SU-DHL-6 (cell line): ENCODE results near the gene RPL10A.

Experiments used
- H2AFZ ChIP-seq: fragments of 200-600 bp; sonication (generic); 2 replicates; pipeline ENCODE4 v1.6.1; 2014; ENCODE audit warnings: low read depth, mild to moderate bottlenecking, moderate library complexity, mixed read lengths, antibody characterized with exemption, low read length; ENCODE audit not compliant: severe bottlenecking
- H3F3A ChIP-seq: fragments of 200-600 bp; shearing (Covaris generic); 2 replicates; pipeline ENCODE4 v1.6.0; 2016; ENCODE audit warnings: antibody characterized with exemption, mild to moderate bottlenecking; ENCODE audit not compliant: insufficient read depth
- H3K27ac ChIP-seq: fragments of 200-600 bp; sonication (generic); 2 replicates; pipeline ENCODE4 v1.5.1; 2016; ENCODE audit warnings: low read depth, mild to moderate bottlenecking, low read length, moderate library complexity, mixed read lengths
- H3K27me3 ChIP-seq: fragments of 200-600 bp; sonication (generic), shearing (Covaris generic); 2 replicates; pipeline ENCODE4 v1.6.0; 2014; ENCODE audit warnings: mild to moderate bottlenecking, low read length
- H3K36me3 ChIP-seq: fragments of 200-600 bp; sonication (generic); 2 replicates; pipeline ENCODE4 v1.6.1; 2014; ENCODE audit warnings: mild to moderate bottlenecking, low read length, mixed read lengths
- H3K4me2 ChIP-seq: fragments of 300-600, 200-600 bp; shearing (Covaris generic), sonication (generic); 2 replicates; pipeline ENCODE4 v1.6.0; 2014; ENCODE audit warnings: low read length, low read depth, mild to moderate bottlenecking; ENCODE audit not compliant: poor library complexity, severe bottlenecking
- H3K4me3 ChIP-seq: fragments of 200-600 bp; sonication (generic); 2 replicates; pipeline ENCODE4 v1.5.1; 2014; ENCODE audit warnings: antibody characterized with exemption, low read length, mild to moderate bottlenecking, mixed read lengths; ENCODE audit not compliant: insufficient read depth, poor library complexity, severe bottlenecking
- H3K79me2 ChIP-seq: fragments of 200-600 bp; sonication (generic); 2 replicates; pipeline ENCODE4 v1.6.1; 2014; ENCODE audit warnings: mild to moderate bottlenecking, low read length, moderate library complexity; ENCODE audit not compliant: insufficient read depth
- H3K9ac ChIP-seq: fragments of 200-600 bp; sonication (generic); 2 replicates; pipeline ENCODE4 v1.7.0; 2014; ENCODE audit warnings: mild to moderate bottlenecking, low read length
- H3K9me2 ChIP-seq: fragments of 200-600 bp; sonication (generic); replicated peaks from 2 replicates; pipeline ENCODE4 v1.6.1; 2014; ENCODE audit warnings: low read length; ENCODE audit not compliant: insufficient read depth
- H3K9me3 ChIP-seq: fragments of 200-600 bp; sonication (generic); 2 replicates; pipeline ENCODE4 v1.6.1; 2014; ENCODE audit warnings: low read length, mixed read lengths; ENCODE audit not compliant: insufficient read depth
- H4K20me1 ChIP-seq: fragments of 200-600 bp; sonication (generic); 2 replicates; pipeline ENCODE4 v1.6.1; 2014; ENCODE audit warnings: low read depth, mild to moderate bottlenecking, antibody characterized with exemption, low read length, moderate library complexity, mixed read lengths
- EZH2phosphoT487 ChIP-seq: fragments of 200-600 bp; sonication (generic), shearing (Covaris generic); conservative IDR thresholded peaks from 2 replicates; pipeline ENCODE4 v1.6.1; 2018; ENCODE audit warnings: mild to moderate bottlenecking, antibody characterized with exemption, low read length, moderate library complexity, mixed read lengths
- TF ChIP-seq, protein P1 (sequence below): fragments of 200-600 bp; sonication (generic); IDR thresholded peaks from one replicate; pipeline ENCODE4 v1.5.1; 2017; ENCODE audit warnings: antibody characterized with exemption, mild to moderate bottlenecking, low read length, moderate library complexity; ENCODE audit not compliant: insufficient read depth, poor library complexity, severe bottlenecking

RPL10A gene

DNA sequence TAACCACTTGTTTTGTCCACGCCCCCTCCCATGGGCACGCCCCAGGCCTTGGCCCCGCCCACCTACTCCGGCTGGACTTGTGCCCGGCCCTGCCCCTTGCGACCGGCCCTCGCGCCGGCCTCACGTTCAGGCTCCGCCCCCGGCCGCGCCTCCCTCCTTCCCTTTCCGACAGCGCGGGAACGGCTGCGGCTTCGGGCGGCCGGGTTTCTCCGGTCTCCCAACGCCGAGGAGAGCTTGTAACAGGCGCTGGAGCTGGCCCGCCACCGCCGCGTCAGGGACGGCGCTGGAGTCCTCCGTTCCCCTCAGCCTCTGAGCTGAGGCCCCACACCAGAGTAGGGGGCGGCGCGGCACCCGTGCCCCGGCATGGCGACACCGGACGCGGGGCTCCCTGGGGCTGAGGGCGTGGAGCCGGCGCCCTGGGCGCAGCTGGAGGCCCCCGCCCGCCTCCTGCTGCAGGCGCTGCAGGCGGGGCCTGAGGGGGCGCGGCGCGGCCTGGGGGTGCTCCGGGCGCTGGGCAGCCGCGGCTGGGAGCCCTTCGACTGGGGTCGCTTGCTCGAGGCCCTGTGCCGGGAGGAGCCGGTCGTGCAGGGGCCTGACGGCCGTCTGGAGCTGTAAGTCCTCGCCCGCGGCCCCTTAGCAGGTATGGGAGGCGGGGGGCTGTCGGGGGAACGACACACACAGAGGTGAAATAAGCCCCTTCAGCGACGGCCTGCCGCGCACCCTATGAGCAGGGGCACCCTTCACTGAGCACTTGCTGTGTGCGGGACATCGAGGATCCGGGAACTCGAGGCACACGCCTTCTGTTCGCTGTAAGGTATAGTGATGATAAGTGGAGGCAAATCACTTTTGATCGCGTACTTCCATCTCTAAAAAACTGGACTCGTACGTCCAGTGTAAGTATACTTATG, 15.8 kb upstream of the RPL10A start, which contains the start of gene FANCE:
FANCE (plus strand) TSS at position 156 of the 908 bp plus-strand sequence; CDS start at position 364, 208 bp downstream.
- Histone ChIP-seq H3K79me2 (peaks cover 6% of the 10 kb centered on the region; the same call in 1 of the 2 replicates), H3K9ac (peak within 1 kb of the TSS; percentile 63), H2AFZ (peak within 1 kb of the TSS; percentile 75), H3K27ac (peak within 1 kb of the TSS; percentile 33; the same call in 1 of the 2 replicates), H3F3A (peaks cover 9% of the 10 kb centered on the region; the same call in 1 of the 2 replicates), H3K4me2 (peak within 1 kb of the TSS; percentile 62), H3K9me2 (no peaks in the 10 kb centered on the region), H3K36me3 (no peaks in the 10 kb centered on the region), H3K27me3 (no peaks in the 10 kb centered on the region), H4K20me1 (0 out of 2 replicates have a peak, but pooled peaks cover 7% of the 10 kb centered on the region), H3K4me3 (peak within 1 kb of the TSS; percentile 62), H3K9me3 (no peaks in the 10 kb centered on the region)
- no peak for TF ChIP-seq EZH2phosphoT487
- TF ChIP-seq, protein P1, sequence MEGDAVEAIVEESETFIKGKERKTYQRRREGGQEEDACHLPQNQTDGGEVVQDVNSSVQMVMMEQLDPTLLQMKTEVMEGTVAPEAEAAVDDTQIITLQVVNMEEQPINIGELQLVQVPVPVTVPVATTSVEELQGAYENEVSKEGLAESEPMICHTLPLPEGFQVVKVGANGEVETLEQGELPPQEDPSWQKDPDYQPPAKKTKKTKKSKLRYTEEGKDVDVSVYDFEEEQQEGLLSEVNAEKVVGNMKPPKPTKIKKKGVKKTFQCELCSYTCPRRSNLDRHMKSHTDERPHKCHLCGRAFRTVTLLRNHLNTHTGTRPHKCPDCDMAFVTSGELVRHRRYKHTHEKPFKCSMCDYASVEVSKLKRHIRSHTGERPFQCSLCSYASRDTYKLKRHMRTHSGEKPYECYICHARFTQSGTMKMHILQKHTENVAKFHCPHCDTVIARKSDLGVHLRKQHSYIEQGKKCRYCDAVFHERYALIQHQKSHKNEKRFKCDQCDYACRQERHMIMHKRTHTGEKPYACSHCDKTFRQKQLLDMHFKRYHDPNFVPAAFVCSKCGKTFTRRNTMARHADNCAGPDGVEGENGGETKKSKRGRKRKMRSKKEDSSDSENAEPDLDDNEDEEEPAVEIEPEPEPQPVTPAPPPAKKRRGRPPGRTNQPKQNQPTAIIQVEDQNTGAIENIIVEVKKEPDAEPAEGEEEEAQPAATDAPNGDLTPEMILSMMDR = no peak

GRCh38 chr6:35453236-35453635, 15.0 kb upstream of the RPL10A start:
- TF ChIP-seq, protein P1 = no peak
- no peak for TF ChIP-seq EZH2phosphoT487
- H2AFZ ChIP-seq = peak overlapping the region; percentile 75
- no peaks in the 10 kb centered on the region for H3K9me3 ChIP-seq
- H3K4me3 ChIP-seq = peak overlapping the region; percentile 62
- H3K4me2 ChIP-seq = peak overlapping the region; percentile 62
- H3K27ac ChIP-seq = no peak overlapping the region
- H3K36me3 ChIP-seq = no peaks in the 10 kb centered on the region
- 0 out of 2 replicates have a peak, but pooled peaks cover 7% of the 10 kb centered on the region for H4K20me1 ChIP-seq
- peak overlapping the region; percentile 63 for H3K9ac ChIP-seq
- H3F3A ChIP-seq = peaks cover 9% of the 10 kb centered on the region; the same call in 1 of the 2 replicates
- no peaks in the 10 kb centered on the region for H3K9me2 ChIP-seq
- H3K79me2 ChIP-seq = peaks cover 6% of the 10 kb centered on the region; the same call in 1 of the 2 replicates
- no peaks in the 10 kb centered on the region for H3K27me3 ChIP-seq

DNA sequence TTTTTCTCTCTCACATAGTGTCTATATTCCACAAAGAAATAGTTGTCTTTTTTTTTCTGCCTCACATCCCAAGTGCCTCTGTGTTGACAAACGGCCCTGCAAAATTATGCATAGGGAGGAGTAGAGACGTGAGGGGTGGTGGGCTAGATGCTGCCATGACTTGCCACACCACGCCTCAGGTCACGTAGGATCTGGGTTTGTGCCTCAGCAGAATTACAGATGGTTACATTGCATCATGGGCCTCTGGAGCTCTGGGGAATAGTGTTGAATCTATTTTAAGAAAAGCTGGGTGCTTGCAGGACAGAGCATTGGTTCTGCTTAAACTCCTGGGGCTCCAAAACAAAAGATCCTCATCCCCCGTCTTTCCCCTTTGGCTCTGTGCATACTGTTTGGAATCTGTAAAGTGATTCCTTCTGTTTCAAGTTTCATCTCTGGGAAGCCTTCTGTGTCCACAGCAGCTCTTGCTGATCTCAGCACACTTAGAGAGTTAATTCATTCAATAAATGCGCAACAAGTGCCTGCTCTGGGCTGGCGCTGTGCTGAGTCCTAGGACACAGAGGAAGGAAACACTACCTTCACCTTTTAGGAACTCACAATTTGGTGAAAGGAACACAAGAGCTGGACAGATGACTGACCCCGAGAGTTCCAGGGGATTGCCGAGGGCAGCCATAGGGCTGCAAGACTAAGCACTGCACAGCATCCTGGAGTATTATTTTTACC, 13.7 kb upstream of the RPL10A start:
- H3K27ac ChIP-seq = no peak overlapping the region
- H3K9me2 ChIP-seq = no peaks in the 10 kb centered on the region
- H3K4me2 ChIP-seq = no peak overlapping the region
- no peaks in the 10 kb centered on the region for H3K27me3 ChIP-seq
- H4K20me1 ChIP-seq = 0 out of 2 replicates have a peak, but pooled peaks cover 7% of the 10 kb centered on the region
- no peak overlapping the region for H3K9ac ChIP-seq
- H3F3A ChIP-seq = peaks cover 9% of the 10 kb centered on the region; the same call in 1 of the 2 replicates
- H2AFZ ChIP-seq = no peak overlapping the region
- H3K4me3 ChIP-seq = no peak overlapping the region
- H3K9me3 ChIP-seq = no peaks in the 10 kb centered on the region
- H3K79me2 ChIP-seq = peaks cover 6% of the 10 kb centered on the region; the same call in 1 of the 2 replicates
- H3K36me3 ChIP-seq = no peaks in the 10 kb centered on the region
- TF ChIP-seq EZH2phosphoT487 = no peak
- TF ChIP-seq, protein P1 = no peak
